Type B pancreatic cell (in vitro differentiated cells): ENCODE data around the gene KCTD13. TPM values are rescaled to one million over a fixed set of nuclear protein-coding genes. Genes with fewer than 3 reads are reported as not detected.
"Not testable (repeated sequence)": the region's sequence is repeated elsewhere in the genome, so short reads cannot be mapped to it uniquely, and the experiment has no call there.

Experiments
- DNase-seq: peaks from one replicate; pipeline ENCODE4 v3.0.0; 2021; ENCODE audit warnings: mixed read lengths; ENCODE audit not compliant: unreplicated experiment; ENCODE audit errors: extremely low spot score
- H3K27ac Mint-ChIP-seq: 2 replicates; pipeline ENCODE4 v1.8.0; 2021; ENCODE audit warnings: mild to moderate bottlenecking, mixed read lengths
- H3K27me3 Mint-ChIP-seq: 2 replicates; pipeline ENCODE4 v1.8.0; 2021; ENCODE audit warnings: mixed read lengths
- H3K36me3 Mint-ChIP-seq: 2 replicates; pipeline ENCODE4 v1.8.0; 2021; ENCODE audit warnings: mixed read lengths
- H3K4me1 Mint-ChIP-seq: one replicate; pipeline ENCODE4 v1.8.0; 2021; ENCODE audit warnings: mixed read lengths; ENCODE audit not compliant: unreplicated experiment
- H3K4me3 Mint-ChIP-seq: 2 replicates; pipeline ENCODE4 v1.8.0; 2021; ENCODE audit warnings: mild to moderate bottlenecking, mixed read lengths
- H3K9me3 Mint-ChIP-seq: 2 replicates; pipeline ENCODE4 v1.8.0; 2021; ENCODE audit warnings: mixed read lengths
- CTCF ChIP-seq: fragments of 200-600 bp; sonication (generic); conservative IDR thresholded peaks from 2 replicates; pipeline ENCODE4 v1.5.0; 2021; ENCODE audit warnings: antibody characterized with exemption, mild to moderate bottlenecking
- total RNA-seq: library from RNA; stranded (reverse); gene quantifications from 2 replicates; pipeline ENCODE4 v1.2.1, GENCODE V29; 2021; ENCODE audit warnings: low replicate concordance

KCTD13 gene
- total RNA-seq, 1 donor from 2014 or later, result 20.6 TPM

GRCh38 chr16:29962344-29962994 lies 36.4 kb upstream of the KCTD13 start:
- Mint-ChIP-seq H3K9me3 (no peaks in the 10 kb centered on the region), H3K4me1 (peaks cover 11% of the 10 kb centered on the region), H3K27ac (peak overlapping the region; percentile 95), H3K27me3 (no peaks in the 10 kb centered on the region), H3K36me3 (no peaks in the 10 kb centered on the region), H3K4me3 (peak overlapping the region; percentile 94)
- no peak for DNase-seq
- no peak for TF ChIP-seq CTCF

- Mint-ChIP-seq H3K27ac (peak within 1 kb of the TSS; percentile 95), H3K4me1 (peaks cover 11% of the 10 kb centered on the region), H3K27me3 (no peaks in the 10 kb centered on the region), H3K9me3 (no peaks in the 10 kb centered on the region), H3K4me3 (peak within 1 kb of the TSS; percentile 94), H3K36me3 (no peaks in the 10 kb centered on the region)
- TF ChIP-seq CTCF, result peak; percentile 77
- DNase-seq, result peak; percentile 96
These were observed 35.7 kb upstream of the KCTD13 start, which contains the start of gene TMEM219 for GRCh38 chr16:29961479-29962343. Gene TMEM219, plus strand, starts transcription at chr16:29962079. Its CDS starts 1,065 bp downstream, at chr16:29963144.

- DNase-seq, result no peak
- peak overlapping the region; percentile 69 for H3K27ac Mint-ChIP-seq
- H3K36me3 Mint-ChIP-seq, result no peaks in the 10 kb centered on the region
- TF ChIP-seq CTCF, result no peak
- H3K4me3 Mint-ChIP-seq, result peak overlapping the region; percentile 94
- peaks cover 11% of the 10 kb centered on the region for H3K4me1 Mint-ChIP-seq
- H3K9me3 Mint-ChIP-seq, result no peaks in the 10 kb centered on the region
- no peaks in the 10 kb centered on the region for H3K27me3 Mint-ChIP-seq
These were observed 35.1 kb upstream of the KCTD13 start for GRCh38 chr16:29961127-29961478.

GRCh38 chr16:29959821-29960220 lies 33.8 kb upstream of the KCTD13 start:
- not testable (repeated sequence) for DNase-seq, H3K36me3 Mint-ChIP-seq, H3K27ac Mint-ChIP-seq, H3K27me3 Mint-ChIP-seq, H3K9me3 Mint-ChIP-seq
- peak overlapping the region; percentile 21 for H3K4me3 Mint-ChIP-seq
- H3K4me1 Mint-ChIP-seq, result peaks cover 11% of the 10 kb centered on the region

GRCh38 chr16:29959293-29959692 lies 33.3 kb upstream of the KCTD13 start:
- Mint-ChIP-seq H3K4me1 (peaks cover 11% of the 10 kb centered on the region), H3K9me3 (no peaks in the 10 kb centered on the region), H3K4me3 (peak overlapping the region; percentile 21), H3K27ac (no peak overlapping the region), H3K27me3 (no peaks in the 10 kb centered on the region), H3K36me3 (no peaks in the 10 kb centered on the region)
- DNase-seq, result no peak
- TF ChIP-seq CTCF, result no peak

- no peaks in the 10 kb centered on the region for H3K36me3 Mint-ChIP-seq
- no peak overlapping the region for H3K27ac Mint-ChIP-seq
- no peak for TF ChIP-seq CTCF
- peaks cover 11% of the 10 kb centered on the region for H3K4me1 Mint-ChIP-seq
- no peak for DNase-seq
- no peak overlapping the region for H3K4me3 Mint-ChIP-seq
- H3K9me3 Mint-ChIP-seq, result no peaks in the 10 kb centered on the region
- H3K27me3 Mint-ChIP-seq, result no peaks in the 10 kb centered on the region
These were observed 32.7 kb upstream of the KCTD13 start for GRCh38 chr16:29958756-29959155.
